Retinal pigment epithelial cell (primary cell): ENCODE measurements around the gene ZNF92.
A peak's percentile ranks its signal among the peaks of the same experiment; 100 is the strongest.

Experiments
- DNase-seq: peaks from one replicate; pipeline ENCODE4 v3.0.0-alpha.2; 2010; ENCODE audit warnings: low read depth
- H3K4me3 ChIP-seq: 2 replicates; pipeline ENCODE4 v1.5.1; 2011; ENCODE audit warnings: mild to moderate bottlenecking, low read length, control low read depth, moderate library complexity
- TF ChIP-seq, protein P1 (sequence below): conservative IDR thresholded peaks from 2 replicates; pipeline ENCODE4 v1.5.1; 2011; ENCODE audit warnings: low read depth, low read length, control low read depth, inconsistent platforms

ZNF92 gene

DNA sequence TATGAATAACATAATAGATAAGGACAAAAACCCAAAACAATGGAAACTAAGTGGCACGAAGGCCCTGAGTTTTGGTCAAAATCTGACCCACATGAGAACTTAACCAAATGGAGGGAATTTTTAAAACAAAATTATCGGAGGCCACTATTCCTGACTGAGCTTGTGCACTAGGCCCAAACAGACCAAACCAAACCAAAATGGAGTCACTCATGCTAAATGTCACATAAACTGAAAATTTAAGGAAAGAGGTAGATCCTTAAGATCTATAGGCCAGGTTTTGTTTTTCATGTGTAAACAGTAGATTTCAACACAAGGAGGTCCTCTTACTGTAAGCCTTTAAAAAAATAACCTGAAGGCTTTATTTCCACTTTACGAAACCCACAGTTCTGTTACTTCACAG is 3.8 kb upstream of the ZNF92 start:
- no peak for DNase-seq
- no peak overlapping the region for H3K4me3 ChIP-seq
- TF ChIP-seq, protein P1, sequence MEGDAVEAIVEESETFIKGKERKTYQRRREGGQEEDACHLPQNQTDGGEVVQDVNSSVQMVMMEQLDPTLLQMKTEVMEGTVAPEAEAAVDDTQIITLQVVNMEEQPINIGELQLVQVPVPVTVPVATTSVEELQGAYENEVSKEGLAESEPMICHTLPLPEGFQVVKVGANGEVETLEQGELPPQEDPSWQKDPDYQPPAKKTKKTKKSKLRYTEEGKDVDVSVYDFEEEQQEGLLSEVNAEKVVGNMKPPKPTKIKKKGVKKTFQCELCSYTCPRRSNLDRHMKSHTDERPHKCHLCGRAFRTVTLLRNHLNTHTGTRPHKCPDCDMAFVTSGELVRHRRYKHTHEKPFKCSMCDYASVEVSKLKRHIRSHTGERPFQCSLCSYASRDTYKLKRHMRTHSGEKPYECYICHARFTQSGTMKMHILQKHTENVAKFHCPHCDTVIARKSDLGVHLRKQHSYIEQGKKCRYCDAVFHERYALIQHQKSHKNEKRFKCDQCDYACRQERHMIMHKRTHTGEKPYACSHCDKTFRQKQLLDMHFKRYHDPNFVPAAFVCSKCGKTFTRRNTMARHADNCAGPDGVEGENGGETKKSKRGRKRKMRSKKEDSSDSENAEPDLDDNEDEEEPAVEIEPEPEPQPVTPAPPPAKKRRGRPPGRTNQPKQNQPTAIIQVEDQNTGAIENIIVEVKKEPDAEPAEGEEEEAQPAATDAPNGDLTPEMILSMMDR: no peak

- TF ChIP-seq, protein P1: no peak
- DNase-seq: peak; percentile 71
- H3K4me3 ChIP-seq: no peak overlapping the region
These were observed 2.2 kb upstream of the ZNF92 start for GRCh38 chr7:65371468-65371867.

DNA sequence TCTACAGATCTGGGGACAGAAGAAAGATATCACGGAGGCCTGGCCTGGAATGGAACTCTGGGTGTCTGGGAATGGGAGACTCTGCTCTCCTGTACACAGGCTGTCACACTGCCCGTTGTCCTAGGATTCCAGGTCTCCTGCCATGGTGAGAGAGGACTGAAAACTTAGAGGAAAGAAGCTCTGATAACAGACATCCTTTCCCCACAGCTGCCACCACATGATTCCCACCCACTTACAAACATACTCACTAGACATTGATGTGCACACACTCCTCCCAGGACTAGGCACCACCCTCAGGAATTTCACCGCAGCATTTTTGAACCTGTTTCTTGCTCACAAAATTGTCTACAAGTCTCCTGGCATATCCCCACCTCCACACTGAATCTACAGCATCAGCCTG is 5.7 kb downstream of the ZNF92 start:
- TF ChIP-seq, protein P1: no peak
- H3K4me3 ChIP-seq: no peak overlapping the region
- no peak for DNase-seq

- no peak overlapping the region for H3K4me3 ChIP-seq
- DNase-seq: no peak
These were observed 8.1 kb downstream of the ZNF92 start for GRCh38 chr7:65381742-65382141.

DNA sequence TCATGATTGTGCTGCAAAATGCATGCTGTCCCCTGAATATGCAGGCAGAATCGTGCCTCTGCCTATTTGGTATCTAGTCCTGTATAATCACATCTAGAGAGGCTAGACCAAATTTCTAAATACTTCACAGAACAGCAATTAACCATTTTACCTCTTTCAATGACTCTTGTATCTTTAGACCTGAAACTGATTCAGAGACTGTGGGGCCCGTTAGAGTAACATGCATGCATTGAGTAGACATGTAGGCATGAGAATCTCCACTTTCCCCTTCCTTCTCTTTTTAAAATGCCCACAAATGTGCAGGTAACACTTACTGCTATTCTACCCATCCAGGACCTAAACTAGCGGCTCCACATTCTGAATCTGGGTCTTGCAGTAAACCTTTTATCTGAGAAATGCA is 8.8 kb downstream of the ZNF92 start:
- H3K4me3 ChIP-seq: no peak overlapping the region
- no peak for DNase-seq
- TF ChIP-seq, protein P1: no peak

More at GRCh38 chr7:65381742-65382141, 8.1 kb downstream of the ZNF92 start:
- TF ChIP-seq, protein P1: no peak

- no peak for DNase-seq
- TF ChIP-seq, protein P1: no peak
- no peak overlapping the region for H3K4me3 ChIP-seq
These were observed 14.2 kb downstream of the ZNF92 start for GRCh38 chr7:65387891-65388290.

GRCh38 chr7:65390588-65390987 is 16.9 kb downstream of the ZNF92 start:
- TF ChIP-seq, protein P1: no peak
- no peak for DNase-seq
- no peak overlapping the region for H3K4me3 ChIP-seq
